ENCODE data around the gene GHR. TPM values are rescaled to one million over a fixed set of nuclear protein-coding genes. Genes with fewer than 3 reads are reported as not detected.

The GHR gene
- total RNA-seq, 6 donors from 2014 or later, result 3.0 to 7.4 (median 4.2) TPM

DNA sequence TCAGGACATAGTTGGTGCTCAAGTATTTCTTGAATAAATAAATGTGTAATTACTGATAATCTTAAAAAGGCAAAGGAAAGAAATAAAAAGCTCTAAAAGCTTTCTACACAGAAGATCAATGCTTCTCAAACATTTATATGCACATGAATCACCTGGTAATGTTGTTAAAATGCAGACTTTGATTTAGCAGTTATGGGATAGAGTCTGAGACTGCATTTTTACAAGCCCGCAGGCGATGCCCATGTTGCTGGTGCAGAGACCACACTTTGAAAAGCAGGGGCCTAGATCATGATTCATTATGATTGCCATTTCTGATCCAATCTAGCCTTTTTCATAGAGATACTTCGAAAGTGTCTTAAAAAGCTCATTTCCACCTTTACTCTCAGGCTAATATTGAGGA, 329.9 kb downstream of the GHR start:
- Histone ChIP-seq H3K27me3 (no peaks in the 10 kb centered on the region), H3K36me3 (no peaks in the 10 kb centered on the region), H3K9me3 (no peaks in the 10 kb centered on the region), H3K4me3 (no peak overlapping the region), H3K27ac (no peak overlapping the region), H3K4me1 (peaks cover 0 to 6% (median 0%) of the 10 kb centered on the region in 4 donors)
- no peak for DNase-seq
- TF ChIP-seq POLR2AphosphoS5 (IDR thresholded peaks at IDR 0.05), result no peak
- no peak for TF ChIP-seq EP300 (IDR thresholded peaks at IDR 0.05)
- no peak for TF ChIP-seq POLR2A (IDR thresholded peaks at IDR 0.05)
- TF ChIP-seq, protein P1, sequence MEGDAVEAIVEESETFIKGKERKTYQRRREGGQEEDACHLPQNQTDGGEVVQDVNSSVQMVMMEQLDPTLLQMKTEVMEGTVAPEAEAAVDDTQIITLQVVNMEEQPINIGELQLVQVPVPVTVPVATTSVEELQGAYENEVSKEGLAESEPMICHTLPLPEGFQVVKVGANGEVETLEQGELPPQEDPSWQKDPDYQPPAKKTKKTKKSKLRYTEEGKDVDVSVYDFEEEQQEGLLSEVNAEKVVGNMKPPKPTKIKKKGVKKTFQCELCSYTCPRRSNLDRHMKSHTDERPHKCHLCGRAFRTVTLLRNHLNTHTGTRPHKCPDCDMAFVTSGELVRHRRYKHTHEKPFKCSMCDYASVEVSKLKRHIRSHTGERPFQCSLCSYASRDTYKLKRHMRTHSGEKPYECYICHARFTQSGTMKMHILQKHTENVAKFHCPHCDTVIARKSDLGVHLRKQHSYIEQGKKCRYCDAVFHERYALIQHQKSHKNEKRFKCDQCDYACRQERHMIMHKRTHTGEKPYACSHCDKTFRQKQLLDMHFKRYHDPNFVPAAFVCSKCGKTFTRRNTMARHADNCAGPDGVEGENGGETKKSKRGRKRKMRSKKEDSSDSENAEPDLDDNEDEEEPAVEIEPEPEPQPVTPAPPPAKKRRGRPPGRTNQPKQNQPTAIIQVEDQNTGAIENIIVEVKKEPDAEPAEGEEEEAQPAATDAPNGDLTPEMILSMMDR (IDR thresholded peaks at IDR 0.05), result no peak
- no peak for ATAC-seq (ENCODE audit: low FRiP score in 2 of 2)
- WGBS, 2 donors, result 92 to 94% methylated on average over 3 of the region's 3 CpGs

DNA sequence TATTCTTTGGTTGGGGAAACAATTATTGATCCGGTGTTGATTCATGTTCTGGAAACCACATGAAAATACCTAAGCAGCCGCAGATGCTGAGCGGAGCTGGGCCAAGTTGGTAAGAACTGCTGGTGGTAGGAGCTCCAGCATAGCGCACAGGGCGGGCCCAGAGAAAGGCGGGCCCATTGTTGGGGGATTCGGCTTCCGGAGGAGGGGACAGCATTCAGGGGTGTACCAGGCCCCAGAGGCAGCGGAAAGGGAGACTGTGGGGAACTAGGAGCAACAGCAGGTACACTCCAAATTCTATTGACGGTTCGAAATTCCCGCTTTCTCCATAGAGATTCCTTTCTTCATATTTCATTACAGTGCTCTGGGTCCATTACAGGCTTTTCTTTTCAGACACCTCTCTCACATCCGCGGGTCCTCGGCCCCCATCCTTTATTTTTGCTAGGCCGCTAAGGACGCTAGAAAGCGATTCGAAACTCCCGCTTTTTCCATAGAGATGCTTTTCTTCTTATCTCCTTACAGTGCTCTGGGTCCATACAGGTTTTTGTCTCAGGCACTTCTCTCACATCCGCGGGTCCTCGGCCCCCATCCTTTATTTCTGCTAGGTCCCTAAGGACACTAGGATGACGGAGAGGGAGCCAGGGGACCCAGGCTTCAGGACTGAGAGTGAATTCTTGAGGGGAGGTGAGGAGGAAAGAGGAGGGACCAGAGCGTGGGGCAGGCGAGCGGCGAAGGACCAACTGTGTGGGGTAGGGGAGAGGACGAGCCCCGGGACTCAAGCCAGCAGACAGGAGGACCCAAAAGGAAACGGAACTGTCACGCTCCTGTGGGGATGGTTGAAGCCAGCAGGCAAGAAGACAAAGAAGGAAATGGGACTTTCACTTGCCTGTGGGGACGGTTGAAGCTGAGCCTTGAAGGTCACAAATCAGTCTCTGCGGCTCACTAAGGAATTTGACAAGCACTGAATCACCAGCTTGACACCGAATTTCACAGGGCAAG, 333.7 kb downstream of the GHR start, which contains the start of gene CCDC152:
Gene CCDC152 (plus strand): TSS at position 213 of the 996 bp plus-strand sequence. CDS start 2,304 bp downstream, outside the sequence.
- no peaks in the 10 kb centered on the region for H3K36me3 ChIP-seq
- ATAC-seq (ENCODE audit: low FRiP score in 2 of 2) (peak in 1 of 2 donors; percentile 75), DNase-seq (peak in 1 of 2 donors; percentile 46)
- 28 to 30% methylated on average over 35 of the region's 35 CpGs for WGBS, 2 donors
- H3K4me1 ChIP-seq, result peaks cover 0 to 6% (median 0%) of the 10 kb centered on the region in 4 donors
- H3K27me3 ChIP-seq, result no peaks in the 10 kb centered on the region
- no peaks in the 10 kb centered on the region for H3K9me3 ChIP-seq
- H3K27ac ChIP-seq, result no peak within 1 kb of the TSS
- peak within 1 kb of the TSS in 3 of 4 donors; percentile 16 to 35 (median 32) for H3K4me3 ChIP-seq
- TF ChIP-seq, protein P1 (IDR thresholded peaks at IDR 0.05), result no peak
- TF ChIP-seq POLR2AphosphoS5 (IDR thresholded peaks at IDR 0.05) (no peak), EP300 (IDR thresholded peaks at IDR 0.05) (no peak), POLR2A (IDR thresholded peaks at IDR 0.05) (no peak)

DNA sequence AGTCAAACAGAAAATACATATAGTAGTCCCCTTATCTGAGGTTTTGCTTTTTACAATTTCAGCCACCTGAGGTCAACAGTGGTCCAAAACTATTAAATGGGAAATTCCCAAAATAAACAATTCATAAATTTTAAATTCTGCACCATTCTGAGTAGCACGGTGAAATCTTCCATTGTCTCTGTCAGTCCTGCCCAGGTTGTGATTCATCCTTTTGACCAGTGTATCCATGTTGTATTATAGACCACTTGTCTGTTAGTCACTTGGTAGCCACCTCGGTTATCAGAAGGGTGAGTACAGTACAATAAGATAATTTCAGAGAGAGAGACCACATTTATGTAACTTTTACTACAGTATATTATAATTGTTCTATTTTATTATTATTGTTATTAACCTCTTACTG, 336.2 kb downstream of the GHR start:
- TF ChIP-seq POLR2A (IDR thresholded peaks at IDR 0.05) (no peak), POLR2AphosphoS5 (IDR thresholded peaks at IDR 0.05) (no peak), EP300 (IDR thresholded peaks at IDR 0.05) (no peak)
- TF ChIP-seq, protein P1 (IDR thresholded peaks at IDR 0.05), result no peak
- Histone ChIP-seq H3K27me3 (no peaks in the 10 kb centered on the region), H3K36me3 (no peaks in the 10 kb centered on the region), H3K4me3 (no peak overlapping the region), H3K27ac (no peak overlapping the region), H3K9me3 (no peaks in the 10 kb centered on the region), H3K4me1 (peaks cover 0 to 6% (median 0%) of the 10 kb centered on the region in 4 donors)
- 56 to 85% methylated on average over 2 of the region's 2 CpGs for WGBS, 2 donors
- DNase-seq (no peak), ATAC-seq (ENCODE audit: low FRiP score in 2 of 2) (no peak)

DNA sequence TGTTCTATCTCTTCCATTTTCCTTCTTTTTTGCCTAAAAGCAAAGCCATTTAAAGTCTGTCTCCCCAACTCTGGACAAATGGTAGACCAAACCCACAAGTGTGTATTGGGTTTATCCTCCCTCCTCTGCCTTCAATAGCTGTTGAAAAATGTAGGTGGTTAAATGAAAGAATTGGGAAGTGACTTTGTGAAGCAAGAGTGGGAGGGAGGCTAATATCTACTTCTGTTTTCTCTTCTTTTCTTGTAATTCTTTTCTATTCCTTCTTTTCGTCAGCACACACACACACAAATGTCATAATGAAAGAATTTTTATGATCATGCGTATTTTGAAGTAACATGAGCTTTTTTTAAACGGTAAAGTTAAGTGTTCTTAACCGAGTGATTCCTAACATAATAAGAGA, 337.2 kb downstream of the GHR start:
- H3K27ac ChIP-seq, result no peak overlapping the region
- no peaks in the 10 kb centered on the region for H3K36me3 ChIP-seq
- TF ChIP-seq EP300 (IDR thresholded peaks at IDR 0.05), result no peak
- TF ChIP-seq, protein P1 (IDR thresholded peaks at IDR 0.05), result no peak
- no peak for TF ChIP-seq POLR2A (IDR thresholded peaks at IDR 0.05)
- TF ChIP-seq POLR2AphosphoS5 (IDR thresholded peaks at IDR 0.05), result no peak
- H3K27me3 ChIP-seq, result no peaks in the 10 kb centered on the region
- no peak for ATAC-seq (ENCODE audit: low FRiP score in 2 of 2)
- no peaks in the 10 kb centered on the region for H3K9me3 ChIP-seq
- peaks cover 0 to 6% (median 0%) of the 10 kb centered on the region in 4 donors for H3K4me1 ChIP-seq
- 81 to 83% methylated on average over 4 of the region's 4 CpGs for WGBS, 2 donors
- DNase-seq, result no peak
- H3K4me3 ChIP-seq, result no peak overlapping the region
